PC-3 (cell line): ENCODE data around the gene TTC23. TPM values are rescaled to one million over a fixed set of nuclear protein-coding genes. Genes with fewer than 3 reads are reported as not detected.
"Not testable (repeated sequence)": the region's sequence is repeated elsewhere in the genome, so short reads cannot be mapped to it uniquely, and the experiment has no call there.

ENCODE experiments used
- ATAC-seq: fragments of 200-7000 bp; cut with Tn5 transposase; 2 replicates; pipeline ENCODE4 v1.9.1; 2020; ENCODE audit warnings: mild to moderate bottlenecking, moderate library complexity
- BruUV-seq: library from RNA; stranded (reverse); fragments of 400-500 nt; replicated peaks from 2 replicates; lab custom pipeline; 2021; lab: Mats Ljungman, UMichigan
- CTCF ChIA-PET: fragments of 300-600 bp; sonication (Branson Sonifier 250); formaldehyde crosslinking; loops from one replicate; lab custom pipeline; 2022; ENCODE audit warnings: antibody characterized with exemption; lab: Charles Lee
- POLR2A ChIA-PET: fragments of 300-600 bp; sonication (Branson Sonifier 250); formaldehyde crosslinking; loops from one replicate; lab custom pipeline; 2022; ENCODE audit warnings: antibody characterized with exemption; ENCODE audit not compliant: unreplicated experiment; lab: Charles Lee
- DNase-seq: peaks from one replicate; pipeline ENCODE4 v3.0.0-alpha.2; 2015
- H2AFZ ChIP-seq: fragments of 300-600 bp; sonication (generic); 2 replicates; pipeline ENCODE4 v1.6.0; 2016; ENCODE audit warnings: antibody characterized with exemption, low read length
- H3F3A ChIP-seq: fragments of 300-600 bp; sonication (generic); one replicate; pipeline ENCODE4 v1.6.0; 2017; ENCODE audit warnings: antibody characterized with exemption, low read length, control low read depth, mild to moderate bottlenecking; ENCODE audit not compliant: unreplicated experiment
- H3K27ac ChIP-seq: fragments of 300-600 bp; sonication (generic); 2 replicates; pipeline ENCODE4 v1.5.1; 2016; ENCODE audit warnings: mild to moderate bottlenecking, low read length
- H3K27me3 ChIP-seq: fragments of 300-600 bp; sonication (generic); 2 replicates; pipeline ENCODE4 v1.6.1; 2016; ENCODE audit warnings: low read length, mixed read lengths
- H3K36me3 ChIP-seq: fragments of 300-600 bp; sonication (generic); 2 replicates; pipeline ENCODE4 v1.6.1; 2016; ENCODE audit warnings: low read depth, mixed run types, low read length, mixed read lengths
- H3K4me1 ChIP-seq: fragments of 300-600 bp; sonication (generic); 2 replicates; pipeline ENCODE4 v1.5.1; 2016; ENCODE audit warnings: low read length; ENCODE audit not compliant: insufficient read depth
- H3K4me2 ChIP-seq: fragments of 300-600 bp; sonication (generic); 2 replicates; pipeline ENCODE4 v1.6.0; 2016; ENCODE audit warnings: low read length
- H3K4me3 ChIP-seq: fragments of 300-600 bp; sonication (generic); 2 replicates; pipeline ENCODE4 v1.5.1; 2016; ENCODE audit warnings: mild to moderate bottlenecking, low read length, mixed read lengths
- H3K79me2 ChIP-seq: fragments of 300-600 bp; sonication (generic); 2 replicates; pipeline ENCODE4 v1.6.1; 2017; ENCODE audit warnings: low read length, mixed read lengths
- H3K9ac ChIP-seq: fragments of 300-600 bp; sonication (generic); 2 replicates; pipeline ENCODE4 v1.6.0; 2016; ENCODE audit warnings: mild to moderate bottlenecking, low read length
- H3K9me2 ChIP-seq: fragments of 300-600 bp; sonication (generic); replicated peaks from 2 replicates; pipeline ENCODE4 v1.6.1; 2016; ENCODE audit warnings: mixed run types, low read length, mixed read lengths
- H3K9me3 ChIP-seq: fragments of 300-600 bp; sonication (generic); 2 replicates; pipeline ENCODE4 v1.6.1; 2016; ENCODE audit warnings: low read length, mixed read lengths
- H4K20me1 ChIP-seq: fragments of 300-600 bp; sonication (generic); 2 replicates; pipeline ENCODE4 v1.6.1; 2016; ENCODE audit warnings: low read length, mixed read lengths
- CTCF ChIP-seq: fragments of 300-600 bp; sonication (generic); conservative IDR thresholded peaks from 2 replicates; pipeline ENCODE4 v1.5.1; 2017; ENCODE audit warnings: antibody characterized with exemption, low read depth, mild to moderate bottlenecking, low read length
- EZH2 ChIP-seq: fragments of 300-600 bp; sonication (generic); IDR thresholded peaks from one replicate; pipeline ENCODE4 v1.6.1; 2017; ENCODE audit warnings: antibody characterized with exemption, mild to moderate bottlenecking, low read length; ENCODE audit not compliant: unreplicated experiment
- EZH2phosphoT487 ChIP-seq: fragments of 300-600 bp; sonication (generic); IDR thresholded peaks from 2 replicates; pipeline ENCODE4 v1.6.1; 2018; ENCODE audit warnings: mild to moderate bottlenecking, antibody characterized with exemption, low read length, borderline replicate concordance
- intact Hi-C: fragments of 100-400 bp; cut with micrococcal nuclease; formaldehyde crosslinking; loops from 2 replicates; pipeline ENCODE4 v1.9.0; 2023
- total RNA-seq: library from RNA; depleted of rRNA; stranded (reverse); fragments of >200 nt; gene quantifications from 2 replicates; pipeline ENCODE4 v1.2.3, GENCODE V29; 2014

TTC23 gene
- total RNA-seq, 1 experiment from 2014 or later = 10.4 TPM

GRCh38 chr15:99113547-99114271 lies 135.7 kb downstream of the TTC23 start:
- H3K4me2 ChIP-seq = no peak overlapping the region
- TF ChIP-seq EZH2phosphoT487 = no peak
- no peak for TF ChIP-seq EZH2
- TF ChIP-seq CTCF = no peak
- H3K27me3 ChIP-seq = no peaks in the 10 kb centered on the region
- BruUV-seq = no TSS peak
- no peaks in the 10 kb centered on the region for H3F3A ChIP-seq
- DNase-seq = no peak
- H3K36me3 ChIP-seq = no peaks in the 10 kb centered on the region; the same call in 1 of the 2 replicates
- no peaks in the 10 kb centered on the region for H3K4me1 ChIP-seq
- POLR2A ChIA-PET = no interaction called here
- no peak overlapping the region for H3K9ac ChIP-seq
- 0 out of 2 replicates have a peak, but pooled peaks cover 8% of the 10 kb centered on the region for H3K79me2 ChIP-seq
- H3K9me3 ChIP-seq = no peaks in the 10 kb centered on the region
- H3K27ac ChIP-seq = no peak overlapping the region
- H4K20me1 ChIP-seq = no peaks in the 10 kb centered on the region
- intact Hi-C loops = no loop called here
- H3K9me2 ChIP-seq = no peaks in the 10 kb centered on the region
- H3K4me3 ChIP-seq = no peak overlapping the region
- no peak for ATAC-seq
- CTCF ChIA-PET = no interaction called here
- no peak overlapping the region for H2AFZ ChIP-seq

- H3K27ac ChIP-seq, POLR2A ChIA-PET, H3F3A ChIP-seq, intact Hi-C loops, H3K4me2 ChIP-seq, H4K20me1 ChIP-seq, H3K27me3 ChIP-seq, ATAC-seq, DNase-seq, H3K36me3 ChIP-seq, H3K9me2 ChIP-seq, BruUV-seq, CTCF ChIA-PET, H3K9me3 ChIP-seq, H3K9ac ChIP-seq, H3K4me3 ChIP-seq, H2AFZ ChIP-seq: not testable (repeated sequence)
- peaks cover 22% of the 10 kb centered on the region for H3K79me2 ChIP-seq
- H3K4me1 ChIP-seq = peaks cover 11% of the 10 kb centered on the region; the same call in 1 of the 2 replicates
Observed at GRCh38 chr15:99111641-99112040, 137.7 kb downstream of the TTC23 start.

GRCh38 chr15:99110581-99111320 lies 138.6 kb downstream of the TTC23 start:
- ChIA-PET POLR2A (no interaction called here), CTCF (no interaction called here)
- H4K20me1 ChIP-seq = no peaks in the 10 kb centered on the region
- no peaks in the 10 kb centered on the region for H3F3A ChIP-seq
- no peak overlapping the region for H3K9ac ChIP-seq
- peaks cover 15% of the 10 kb centered on the region; the same call in 1 of the 2 replicates for H3K4me1 ChIP-seq
- no peaks in the 10 kb centered on the region for H3K27me3 ChIP-seq
- H3K79me2 ChIP-seq = peaks cover 31% of the 10 kb centered on the region
- H3K4me3 ChIP-seq = no peak overlapping the region
- H3K27ac ChIP-seq = no peak overlapping the region
- ATAC-seq = no peak
- H3K9me2 ChIP-seq = no peaks in the 10 kb centered on the region
- no peaks in the 10 kb centered on the region for H3K9me3 ChIP-seq
- intact Hi-C loops = no loop called here
- no peaks in the 10 kb centered on the region; the same call in 1 of the 2 replicates for H3K36me3 ChIP-seq
- no peak overlapping the region for H2AFZ ChIP-seq
- no TSS peak for BruUV-seq
- H3K4me2 ChIP-seq = no peak overlapping the region
- TF ChIP-seq EZH2 (no peak), CTCF (no peak), EZH2phosphoT487 (no peak)
- DNase-seq = no peak
